GM23338 (cell line): ENCODE data around the gene EOLA2. TPM values are rescaled to one million over a fixed set of nuclear protein-coding genes. Genes with fewer than 3 reads are reported as not detected.

Source experiments
- ATAC-seq: fragments of 200-7000 bp; cut with Tn5 transposase; 3 replicates; pipeline ENCODE4 v1.9.1; 2020
- DNase-seq: peaks from one replicate; pipeline ENCODE4 v3.0.0-alpha.2; 2015; ENCODE audit warnings: low spot score
- H2AFZ ChIP-seq: fragments of 200-600 bp; sonication (generic); 2 replicates; pipeline ENCODE4 v1.8.0; 2016; ENCODE audit warnings: antibody characterized with exemption, mild to moderate bottlenecking, moderate library complexity
- H3F3A ChIP-seq: fragments of 200-600 bp; sonication (generic); replicated peaks from 2 replicates; pipeline ENCODE4 v1.8.0; 2017; ENCODE audit warnings: antibody characterized with exemption, mixed run types, low read depth
- H3K27ac ChIP-seq: fragments of 200-600 bp; sonication (generic); 2 replicates; pipeline ENCODE4 v1.6.1; 2016; ENCODE audit warnings: low read depth
- H3K27me3 ChIP-seq: fragments of 200-600 bp; sonication (generic); 2 replicates; pipeline ENCODE4 v1.8.0; 2016; ENCODE audit warnings: mild to moderate bottlenecking, mixed run types, moderate library complexity; ENCODE audit not compliant: insufficient read depth
- H3K36me3 ChIP-seq: fragments of 200-600 bp; sonication (generic); 2 replicates; pipeline ENCODE4 v1.8.0; 2016; ENCODE audit warnings: mild to moderate bottlenecking; ENCODE audit not compliant: insufficient read depth
- H3K4me1 ChIP-seq: fragments of 200-600 bp; sonication (generic); 2 replicates; pipeline ENCODE4 v1.8.0; 2016; ENCODE audit warnings: mild to moderate bottlenecking, moderate library complexity; ENCODE audit not compliant: insufficient read depth
- H3K4me2 ChIP-seq: fragments of 200-600 bp; sonication (generic); 2 replicates; pipeline ENCODE4 v1.7.1; 2017; ENCODE audit warnings: mixed run types
- H3K4me3 ChIP-seq: fragments of 200-600 bp; sonication (generic); 2 replicates; pipeline ENCODE4 v1.6.1; 2016; ENCODE audit warnings: mixed run types
- H3K79me2 ChIP-seq: fragments of 200-600 bp; sonication (generic); replicated peaks from 2 replicates; pipeline ENCODE4 v1.8.0; 2017; ENCODE audit warnings: mild to moderate bottlenecking; ENCODE audit not compliant: insufficient read depth
- H3K9me2 ChIP-seq: fragments of 200-600 bp; sonication (generic); 2 replicates; pipeline ENCODE4 v1.8.0; 2017; ENCODE audit not compliant: insufficient read depth
- H4K20me1 ChIP-seq: fragments of 200-600 bp; sonication (generic); replicated peaks from 2 replicates; pipeline ENCODE4 v1.8.0; 2017; ENCODE audit warnings: mild to moderate bottlenecking; ENCODE audit not compliant: insufficient read depth
- H3K27ac Mint-ChIP-seq: 2 replicates; pipeline ENCODE4 v1.8.0; 2020; ENCODE audit warnings: inconsistent platforms, mild to moderate bottlenecking, moderate library complexity, mixed read lengths
- H3K27me3 Mint-ChIP-seq: 3 replicates; pipeline ENCODE4 v1.8.0; 2022; ENCODE audit warnings: low read depth, mild to moderate bottlenecking, moderate library complexity, mixed read lengths, inconsistent platforms; ENCODE audit not compliant: insufficient read depth, poor library complexity
- H3K36me3 Mint-ChIP-seq: 3 replicates; pipeline ENCODE4 v1.8.0; 2021; ENCODE audit warnings: low read depth, mild to moderate bottlenecking, inconsistent platforms, moderate library complexity, mixed read lengths
- H3K4me1 Mint-ChIP-seq: 3 replicates; pipeline ENCODE4 v1.8.0; 2020; ENCODE audit warnings: mild to moderate bottlenecking, inconsistent platforms, mixed read lengths
- H3K4me3 Mint-ChIP-seq: 3 replicates; pipeline ENCODE4 v1.8.0; 2021; ENCODE audit warnings: moderate library complexity, mild to moderate bottlenecking, inconsistent platforms, mixed read lengths
- H3K9me3 Mint-ChIP-seq: 3 replicates; pipeline ENCODE4 v1.8.0; 2020; ENCODE audit warnings: moderate library complexity, mild to moderate bottlenecking, inconsistent platforms, mixed read lengths
- CTCF ChIP-seq, 2 experiments: fragments of 200-600 bp in 1 of 2; sonication (generic) in 1 of 2; conservative IDR thresholded peaks; 2 replicates each; pipeline versions ENCODE4 v1.5.1 to v1.6.1; 2016 to 2017; ENCODE audit warnings: antibody characterized with exemption in 2 of 2, low read depth in 2 of 2, mild to moderate bottlenecking in 2 of 2, moderate library complexity in 1 of 2
- EZH2 ChIP-seq: fragments of 200-600 bp; sonication (generic); IDR thresholded peaks from one replicate; pipeline ENCODE4 v1.8.0; 2017; ENCODE audit warnings: antibody characterized with exemption, mild to moderate bottlenecking, low read depth; ENCODE audit not compliant: unreplicated experiment
- JUNB ChIP-seq: IDR thresholded peaks from one replicate; pipeline ENCODE4 v1.6.1; 2016; ENCODE audit warnings: antibody characterized with exemption; ENCODE audit not compliant: unreplicated experiment
- NANOG ChIP-seq: IDR thresholded peaks from 2 replicates; pipeline ENCODE4 v1.6.1; 2016; ENCODE audit warnings: antibody characterized with exemption, borderline replicate concordance
- POLR2AphosphoS5 ChIP-seq: IDR thresholded peaks from 2 replicates; pipeline ENCODE4 v1.6.1; 2016; ENCODE audit warnings: antibody characterized with exemption, low read depth
- STAT1 ChIP-seq: IDR thresholded peaks from one replicate; pipeline ENCODE4 v1.6.1; 2016; ENCODE audit warnings: antibody characterized with exemption; ENCODE audit not compliant: unreplicated experiment
- ZNF331 ChIP-seq: fragments of 250-450 bp; sonication (Bioruptor Pico); IDR thresholded peaks from 2 replicates; pipeline ENCODE4 v1.5.0; 2020; ENCODE audit warnings: low read depth, mild to moderate bottlenecking, moderate library complexity
- polyA plus RNA-seq: library from polyadenylated mRNA; unstranded; fragments of >200 nt; fragmentation: Nextera tagmentation; extraction: Ambion mirVana; gene quantifications from 2 replicates; pipeline ENCODE4 v1.2.1, GENCODE V29; 2016
- total RNA-seq: library from RNA; depleted of rRNA; stranded (reverse); fragments of >200 nt; shearing (Covaris generic); gene quantifications from 2 replicates; pipeline ENCODE4 v1.2.3, GENCODE V29; 2014
- TF ChIP-seq, protein P1 (sequence below): fragments of 250-450 bp; sonication (Bioruptor Pico); IDR thresholded peaks from 2 replicates; pipeline ENCODE4 v1.5.0; 2020; ENCODE audit warnings: mild to moderate bottlenecking, moderate library complexity
- TF ChIP-seq, protein P2 (sequence below): IDR thresholded peaks from one replicate; pipeline ENCODE4 v1.6.1; 2018; ENCODE audit warnings: antibody characterized with exemption; ENCODE audit not compliant: unreplicated experiment

The EOLA2 gene
- total and polyA plus RNA-seq, 2 experiments from 2014 or later, result 24.4 to 25.1 TPM

DNA sequence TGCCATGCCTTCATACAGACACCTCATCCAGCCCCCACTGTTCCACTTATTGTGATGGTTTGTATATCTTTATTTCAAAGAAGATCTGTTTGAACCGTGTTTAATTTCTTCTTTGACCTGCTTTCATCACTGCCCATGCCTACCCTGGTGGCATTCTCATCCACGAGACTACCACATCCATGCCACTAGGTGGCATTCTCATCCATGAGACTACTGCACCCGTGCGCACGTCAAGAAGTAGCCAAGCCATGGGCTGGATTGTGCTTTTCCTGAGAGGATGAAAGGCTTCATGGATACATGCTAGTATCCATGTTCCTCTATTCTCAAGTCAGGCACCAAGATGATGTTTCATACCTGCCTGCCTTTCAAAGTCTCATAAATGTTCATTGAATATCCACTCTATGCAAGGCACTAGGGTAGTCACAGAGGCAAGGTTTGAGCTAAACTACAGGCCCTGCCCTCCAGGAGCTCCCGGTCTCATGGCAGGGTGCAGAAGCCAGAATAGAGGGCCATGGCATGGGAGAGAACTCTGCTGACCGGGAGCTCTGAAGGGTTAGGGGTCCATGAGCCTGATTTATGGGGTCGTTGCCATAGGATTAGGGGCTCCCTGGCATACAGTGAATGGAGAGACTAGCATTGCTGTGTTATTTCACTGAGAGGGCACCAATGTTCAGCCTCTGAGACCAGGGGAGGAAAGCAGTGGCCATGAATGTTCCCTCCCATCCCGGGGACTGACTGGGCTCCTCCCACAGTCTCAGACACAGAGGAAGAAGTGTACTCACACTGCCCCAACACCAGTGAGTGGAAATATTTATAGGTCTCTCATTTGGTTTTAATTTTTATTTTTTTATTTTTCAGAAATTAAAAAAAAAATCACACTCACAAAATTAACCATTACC is 24.8 kb upstream of the EOLA2 start:
- Histone ChIP-seq H3K9me2 (no peaks in the 10 kb centered on the region), H3K4me2 (no peak overlapping the region), H3K79me2 (no peaks in the 10 kb centered on the region), H4K20me1 (no peaks in the 10 kb centered on the region), H3K4me1 (no peaks in the 10 kb centered on the region), H3K36me3 (no peaks in the 10 kb centered on the region), H3F3A (no peaks in the 10 kb centered on the region), H3K4me3 (no peak overlapping the region), H3K27ac (no peak overlapping the region), H2AFZ (no peak overlapping the region), H3K27me3 (no peaks in the 10 kb centered on the region)
- no peak overlapping the region for H3K4me3 Mint-ChIP-seq
- H3K4me1 Mint-ChIP-seq, result peaks cover 2% of the 10 kb centered on the region; the same call in 2 of the 3 replicates
- H3K27me3 Mint-ChIP-seq, result no peaks in the 10 kb centered on the region
- no peaks in the 10 kb centered on the region for H3K9me3 Mint-ChIP-seq
- TF ChIP-seq NANOG (no peak), CTCF (conservative IDR thresholded peaks at IDR 0.05; ENCODE audit: low read depth in 2 of 2) (peak; percentile 53 to 81)
- H3K36me3 Mint-ChIP-seq, result peaks cover 15% of the 10 kb centered on the region; the same call in 2 of the 3 replicates
- ATAC-seq, result peak; percentile 90
- peak; percentile 61 for DNase-seq
- peak overlapping the region; percentile 41 for H3K27ac Mint-ChIP-seq

DNA sequence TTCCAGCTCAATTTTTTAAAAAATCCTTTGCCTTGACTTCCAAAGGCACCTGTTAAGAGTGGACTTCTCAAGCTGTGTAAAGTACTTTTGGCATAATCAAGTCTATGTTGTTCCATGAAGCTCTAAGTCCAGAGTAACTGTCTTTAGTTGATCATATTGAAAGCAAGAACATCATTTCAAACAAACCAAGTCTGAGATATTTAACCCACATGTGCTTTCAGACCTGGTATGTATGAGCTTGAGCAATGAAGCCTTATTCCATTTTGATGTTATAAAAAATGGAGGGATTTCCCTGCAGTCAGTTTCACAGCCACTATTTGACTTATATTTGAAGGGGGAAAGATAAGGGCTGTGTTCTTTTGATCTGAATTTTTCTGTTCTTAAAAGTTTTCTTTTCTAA is 23.7 kb upstream of the EOLA2 start:
- peaks cover 5% of the 10 kb centered on the region; the same call in 2 of the 3 replicates for H3K4me1 Mint-ChIP-seq
- no peak overlapping the region for H3K27ac Mint-ChIP-seq
- Histone ChIP-seq H3K4me3 (no peak overlapping the region), H3K4me2 (no peak overlapping the region), H2AFZ (no peak overlapping the region), H3K36me3 (no peaks in the 10 kb centered on the region), H3K9me2 (no peaks in the 10 kb centered on the region), H3K27ac (no peak overlapping the region), H3K79me2 (no peaks in the 10 kb centered on the region), H3K4me1 (no peaks in the 10 kb centered on the region), H3K27me3 (no peaks in the 10 kb centered on the region), H4K20me1 (no peaks in the 10 kb centered on the region), H3F3A (no peaks in the 10 kb centered on the region)
- no peaks in the 10 kb centered on the region for H3K9me3 Mint-ChIP-seq
- DNase-seq, result no peak
- H3K36me3 Mint-ChIP-seq, result peaks cover 15% of the 10 kb centered on the region; the same call in 2 of the 3 replicates
- no peak overlapping the region for H3K4me3 Mint-ChIP-seq
- ATAC-seq, result no peak
- no peaks in the 10 kb centered on the region for H3K27me3 Mint-ChIP-seq
- TF ChIP-seq POLR2AphosphoS5 (no peak), JUNB (no peak), STAT1 (no peak), EZH2 (no peak), ZNF331 (no peak)
- TF ChIP-seq, protein P1, sequence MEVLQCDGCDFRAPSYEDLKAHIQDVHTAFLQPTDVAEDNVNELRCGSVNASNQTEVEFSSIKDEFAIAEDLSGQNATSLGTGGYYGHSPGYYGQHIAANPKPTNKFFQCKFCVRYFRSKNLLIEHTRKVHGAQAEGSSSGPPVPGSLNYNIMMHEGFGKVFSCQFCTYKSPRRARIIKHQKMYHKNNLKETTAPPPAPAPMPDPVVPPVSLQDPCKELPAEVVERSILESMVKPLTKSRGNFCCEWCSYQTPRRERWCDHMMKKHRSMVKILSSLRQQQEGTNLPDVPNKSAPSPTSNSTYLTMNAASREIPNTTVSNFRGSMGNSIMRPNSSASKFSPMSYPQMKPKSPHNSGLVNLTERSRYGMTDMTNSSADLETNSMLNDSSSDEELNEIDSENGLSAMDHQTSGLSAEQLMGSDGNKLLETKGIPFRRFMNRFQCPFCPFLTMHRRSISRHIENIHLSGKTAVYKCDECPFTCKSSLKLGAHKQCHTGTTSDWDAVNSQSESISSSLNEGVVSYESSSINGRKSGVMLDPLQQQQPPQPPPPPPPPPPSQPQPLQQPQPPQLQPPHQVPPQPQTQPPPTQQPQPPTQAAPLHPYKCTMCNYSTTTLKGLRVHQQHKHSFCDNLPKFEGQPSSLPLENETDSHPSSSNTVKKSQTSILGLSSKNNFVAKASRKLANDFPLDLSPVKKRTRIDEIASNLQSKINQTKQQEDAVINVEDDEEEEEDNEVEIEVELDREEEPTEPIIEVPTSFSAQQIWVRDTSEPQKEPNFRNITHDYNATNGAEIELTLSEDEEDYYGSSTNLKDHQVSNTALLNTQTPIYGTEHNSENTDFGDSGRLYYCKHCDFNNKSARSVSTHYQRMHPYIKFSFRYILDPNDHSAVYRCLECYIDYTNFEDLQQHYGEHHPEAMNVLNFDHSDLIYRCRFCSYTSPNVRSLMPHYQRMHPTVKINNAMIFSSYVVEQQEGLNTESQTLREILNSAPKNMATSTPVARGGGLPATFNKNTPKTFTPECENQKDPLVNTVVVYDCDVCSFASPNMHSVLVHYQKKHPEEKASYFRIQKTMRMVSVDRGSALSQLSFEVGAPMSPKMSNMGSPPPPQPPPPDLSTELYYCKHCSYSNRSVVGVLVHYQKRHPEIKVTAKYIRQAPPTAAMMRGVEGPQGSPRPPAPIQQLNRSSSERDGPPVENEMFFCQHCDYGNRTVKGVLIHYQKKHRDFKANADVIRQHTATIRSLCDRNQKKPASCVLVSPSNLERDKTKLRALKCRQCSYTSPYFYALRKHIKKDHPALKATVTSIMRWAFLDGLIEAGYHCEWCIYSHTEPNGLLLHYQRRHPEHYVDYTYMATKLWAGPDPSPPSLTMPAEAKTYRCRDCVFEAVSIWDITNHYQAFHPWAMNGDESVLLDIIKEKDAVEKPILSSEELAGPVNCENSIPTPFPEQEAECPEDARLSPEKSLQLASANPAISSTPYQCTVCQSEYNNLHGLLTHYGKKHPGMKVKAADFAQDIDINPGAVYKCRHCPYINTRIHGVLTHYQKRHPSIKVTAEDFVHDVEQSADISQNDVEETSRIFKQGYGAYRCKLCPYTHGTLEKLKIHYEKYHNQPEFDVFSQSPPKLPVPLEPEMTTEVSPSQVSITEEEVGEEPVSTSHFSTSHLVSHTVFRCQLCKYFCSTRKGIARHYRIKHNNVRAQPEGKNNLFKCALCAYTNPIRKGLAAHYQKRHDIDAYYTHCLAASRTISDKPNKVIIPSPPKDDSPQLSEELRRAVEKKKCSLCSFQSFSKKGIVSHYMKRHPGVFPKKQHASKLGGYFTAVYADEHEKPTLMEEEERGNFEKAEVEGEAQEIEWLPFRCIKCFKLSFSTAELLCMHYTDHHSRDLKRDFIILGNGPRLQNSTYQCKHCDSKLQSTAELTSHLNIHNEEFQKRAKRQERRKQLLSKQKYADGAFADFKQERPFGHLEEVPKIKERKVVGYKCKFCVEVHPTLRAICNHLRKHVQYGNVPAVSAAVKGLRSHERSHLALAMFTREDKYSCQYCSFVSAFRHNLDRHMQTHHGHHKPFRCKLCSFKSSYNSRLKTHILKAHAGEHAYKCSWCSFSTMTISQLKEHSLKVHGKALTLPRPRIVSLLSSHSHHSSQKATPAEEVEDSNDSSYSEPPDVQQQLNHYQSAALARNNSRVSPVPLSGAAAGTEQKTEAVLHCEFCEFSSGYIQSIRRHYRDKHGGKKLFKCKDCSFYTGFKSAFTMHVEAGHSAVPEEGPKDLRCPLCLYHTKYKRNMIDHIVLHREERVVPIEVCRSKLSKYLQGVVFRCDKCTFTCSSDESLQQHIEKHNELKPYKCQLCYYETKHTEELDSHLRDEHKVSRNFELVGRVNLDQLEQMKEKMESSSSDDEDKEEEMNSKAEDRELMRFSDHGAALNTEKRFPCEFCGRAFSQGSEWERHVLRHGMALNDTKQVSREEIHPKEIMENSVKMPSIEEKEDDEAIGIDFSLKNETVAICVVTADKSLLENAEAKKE, result no peak
- TF ChIP-seq, protein P2, sequence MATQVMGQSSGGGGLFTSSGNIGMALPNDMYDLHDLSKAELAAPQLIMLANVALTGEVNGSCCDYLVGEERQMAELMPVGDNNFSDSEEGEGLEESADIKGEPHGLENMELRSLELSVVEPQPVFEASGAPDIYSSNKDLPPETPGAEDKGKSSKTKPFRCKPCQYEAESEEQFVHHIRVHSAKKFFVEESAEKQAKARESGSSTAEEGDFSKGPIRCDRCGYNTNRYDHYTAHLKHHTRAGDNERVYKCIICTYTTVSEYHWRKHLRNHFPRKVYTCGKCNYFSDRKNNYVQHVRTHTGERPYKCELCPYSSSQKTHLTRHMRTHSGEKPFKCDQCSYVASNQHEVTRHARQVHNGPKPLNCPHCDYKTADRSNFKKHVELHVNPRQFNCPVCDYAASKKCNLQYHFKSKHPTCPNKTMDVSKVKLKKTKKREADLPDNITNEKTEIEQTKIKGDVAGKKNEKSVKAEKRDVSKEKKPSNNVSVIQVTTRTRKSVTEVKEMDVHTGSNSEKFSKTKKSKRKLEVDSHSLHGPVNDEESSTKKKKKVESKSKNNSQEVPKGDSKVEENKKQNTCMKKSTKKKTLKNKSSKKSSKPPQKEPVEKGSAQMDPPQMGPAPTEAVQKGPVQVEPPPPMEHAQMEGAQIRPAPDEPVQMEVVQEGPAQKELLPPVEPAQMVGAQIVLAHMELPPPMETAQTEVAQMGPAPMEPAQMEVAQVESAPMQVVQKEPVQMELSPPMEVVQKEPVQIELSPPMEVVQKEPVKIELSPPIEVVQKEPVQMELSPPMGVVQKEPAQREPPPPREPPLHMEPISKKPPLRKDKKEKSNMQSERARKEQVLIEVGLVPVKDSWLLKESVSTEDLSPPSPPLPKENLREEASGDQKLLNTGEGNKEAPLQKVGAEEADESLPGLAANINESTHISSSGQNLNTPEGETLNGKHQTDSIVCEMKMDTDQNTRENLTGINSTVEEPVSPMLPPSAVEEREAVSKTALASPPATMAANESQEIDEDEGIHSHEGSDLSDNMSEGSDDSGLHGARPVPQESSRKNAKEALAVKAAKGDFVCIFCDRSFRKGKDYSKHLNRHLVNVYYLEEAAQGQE, result no peak
